SH-SY5Y (cell line): ENCODE data around the gene HDAC9.

Source experiments
- GATA2 ChIP-seq: IDR thresholded peaks from 2 replicates; pipeline ENCODE4 v1.6.1; 2011; ENCODE audit warnings: mild to moderate bottlenecking, low read depth, low read length
- GATA3 ChIP-seq: IDR thresholded peaks from 2 replicates; pipeline ENCODE4 v1.6.1; 2011; ENCODE audit warnings: low read depth, mild to moderate bottlenecking, low read length, moderate library complexity

DNA sequence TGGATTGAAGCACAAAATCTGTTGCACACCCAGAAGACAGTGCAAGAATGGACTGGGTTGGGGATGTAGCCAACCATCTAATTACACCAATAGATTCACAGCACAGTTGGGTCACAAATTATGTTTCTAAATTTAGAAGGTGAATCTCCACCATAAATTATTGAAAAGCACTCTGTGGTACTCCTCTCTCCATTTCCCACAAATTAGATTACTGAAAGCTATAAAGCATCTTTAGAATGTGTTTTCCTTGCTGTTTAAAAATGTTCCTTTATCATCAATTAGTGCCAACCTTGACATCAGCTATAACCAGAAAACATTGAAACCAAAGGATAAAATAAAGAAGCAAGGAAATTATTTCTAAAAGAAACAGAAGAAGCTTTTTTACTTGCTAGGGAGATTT lies 39.9 kb upstream of the HDAC9 start:
- TF ChIP-seq GATA2 (no peak), GATA3 (no peak)
